NB4 (cell line): ENCODE results near the gene ATXN3L.

Experiments used
- DNase-seq: peaks from one replicate; pipeline ENCODE4 v3.0.0; 2010; ENCODE audit warnings: low read depth
- H3K4me3 ChIP-seq: one replicate; pipeline ENCODE4 v1.5.1; 2011; ENCODE audit warnings: mild to moderate bottlenecking, low read depth, low read length, moderate library complexity
- CTCF ChIP-seq: IDR thresholded peaks from one replicate; pipeline ENCODE4 v1.5.1; 2012; ENCODE audit warnings: low read depth, low read length
- MAX ChIP-seq: IDR thresholded peaks from 2 replicates; pipeline ENCODE4 v1.6.1; 2011; ENCODE audit warnings: low read depth, low read length
- MYC ChIP-seq: IDR thresholded peaks from 2 replicates; pipeline ENCODE4 v1.6.1; 2011; ENCODE audit warnings: low read depth, low read length
- POLR2A ChIP-seq: IDR thresholded peaks from 2 replicates; pipeline ENCODE4 v1.6.1; 2011; ENCODE audit warnings: mild to moderate bottlenecking; ENCODE audit not compliant: insufficient read length; ENCODE audit errors: extremely low read depth

ATXN3L gene

GRCh38 chrX:13293700-13294099 is 26.2 kb downstream of the ATXN3L start:
- TF ChIP-seq CTCF (no peak), POLR2A (no peak), MYC (no peak), MAX (no peak)
- DNase-seq, result no peak
- H3K4me3 ChIP-seq, result no peak overlapping the region

- TF ChIP-seq CTCF (no peak), POLR2A (no peak), MAX (no peak), MYC (no peak)
- H3K4me3 ChIP-seq, result no peak overlapping the region
- DNase-seq, result no peak
Observed at GRCh38 chrX:13290891-13291614, 28.8 kb downstream of the ATXN3L start.

GRCh38 chrX:13288671-13289070 is 31.2 kb downstream of the ATXN3L start:
- DNase-seq, result no peak
- TF ChIP-seq MAX, result no peak
- TF ChIP-seq CTCF, result no peak
- TF ChIP-seq POLR2A, result no peak
- no peak for TF ChIP-seq MYC
- H3K4me3 ChIP-seq, result no peak overlapping the region

GRCh38 chrX:13287816-13288215 is 32.0 kb downstream of the ATXN3L start:
- peak; percentile 7 for DNase-seq
- H3K4me3 ChIP-seq, result no peak overlapping the region
- TF ChIP-seq MYC, result no peak
- TF ChIP-seq POLR2A, result no peak
- no peak for TF ChIP-seq MAX
- no peak for TF ChIP-seq CTCF

- DNase-seq, result no peak
- no peak overlapping the region for H3K4me3 ChIP-seq
- TF ChIP-seq MAX (no peak), MYC (no peak), CTCF (no peak), POLR2A (no peak)
Observed at GRCh38 chrX:13285693-13286092, 34.2 kb downstream of the ATXN3L start.
